ENCODE data around the gene RB1.

DNA sequence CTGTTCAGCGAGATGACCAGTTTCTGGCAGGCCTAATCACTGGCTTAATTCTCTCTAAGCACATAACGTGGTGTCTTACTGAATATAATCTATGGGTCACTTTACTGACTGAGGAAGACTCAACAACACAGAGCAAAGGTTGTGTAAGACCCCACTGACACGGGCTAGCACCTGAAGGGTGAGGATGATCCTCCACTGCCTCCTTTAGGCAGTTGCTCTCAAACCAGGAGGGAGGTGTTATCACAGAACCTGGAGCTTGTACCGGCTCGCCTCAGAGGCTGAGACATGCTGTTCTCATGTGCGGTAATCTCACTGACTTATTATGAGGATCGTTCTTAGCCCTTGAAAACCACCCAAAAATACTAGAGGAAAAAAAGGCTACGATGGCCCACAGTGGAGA lies 201.1 kb downstream of the RB1 start:
- no peak for TF ChIP-seq GATA3 (IDR thresholded peaks at IDR 0.05; ENCODE audit: low read depth, low read length)
- no peak for TF ChIP-seq GATA2 (IDR thresholded peaks at IDR 0.05; ENCODE audit: low read depth, low read length)
